Keratinocyte (primary cell): ENCODE results near the gene RBMY1F. TPM values are rescaled to one million over a fixed set of nuclear protein-coding genes. Genes with fewer than 3 reads are reported as not detected.
"Not testable (repeated sequence)": the region's sequence is repeated elsewhere in the genome, so short reads cannot be mapped to it uniquely, and the experiment has no call there.

Source experiments
- DNase-seq: peaks from one replicate; pipeline ENCODE4 v3.0.0-alpha.2; 2011; ENCODE audit warnings: low read depth, missing footprints, low spot score
- FAIRE-seq: peaks from 2 replicates; lab custom pipeline; 2011; peaks lifted over from hg19 to GRCh38; lab: Jason Lieb, UNC
- H2AFZ ChIP-seq: 2 replicates; pipeline ENCODE4 v1.6.0; 2012; ENCODE audit warnings: low read length, control low read depth, inconsistent platforms; ENCODE audit not compliant: control insufficient read depth
- H3K27ac ChIP-seq: 2 replicates; pipeline ENCODE4 v1.5.1; 2011; ENCODE audit warnings: low read length; ENCODE audit not compliant: control insufficient read depth, insufficient read depth
- H3K27me3 ChIP-seq: 3 replicates; pipeline ENCODE4 v1.6.0; 2011; ENCODE audit warnings: low read length; ENCODE audit not compliant: control insufficient read depth, insufficient read depth; ENCODE audit errors: extremely low read depth
- H3K36me3 ChIP-seq, 2 experiments: 2 replicates in 1 of 2; 3 replicates in 1 of 2; pipeline ENCODE4 v1.5.1; 2011; ENCODE audit warnings: low read length in 2 of 2, mild to moderate bottlenecking in 1 of 2; ENCODE audit not compliant: control insufficient read depth in 2 of 2, insufficient read depth in 2 of 2; ENCODE audit errors: extremely low read depth in 1 of 2
- H3K4me1 ChIP-seq: 3 replicates; pipeline ENCODE4 v1.5.1; 2011; ENCODE audit warnings: low read length; ENCODE audit not compliant: control insufficient read depth, insufficient read depth; ENCODE audit errors: extremely low read depth
- H3K4me2 ChIP-seq: 3 replicates; pipeline ENCODE4 v1.6.0; 2011; ENCODE audit warnings: low read depth, low read length; ENCODE audit not compliant: control insufficient read depth, insufficient read depth; ENCODE audit errors: extremely low read depth
- H3K4me3 ChIP-seq, 3 experiments: fragments of 200-600 bp in 1 of 3; sonication (generic) in 1 of 3; 2 replicates in 2 of 3; 3 replicates in 1 of 3; pipeline ENCODE4 v1.5.1; 2011 to 2016; ENCODE audit warnings: low read length in 3 of 3, mild to moderate bottlenecking in 3 of 3, control low read depth in 2 of 3, inconsistent platforms in 1 of 3, low read depth in 1 of 3, mixed read lengths in 1 of 3, mixed run types in 1 of 3, moderate library complexity in 1 of 3; ENCODE audit not compliant: control insufficient read depth in 2 of 3, insufficient read depth in 2 of 3; ENCODE audit errors: extremely low read depth in 1 of 3
- H3K79me2 ChIP-seq: 2 replicates; pipeline ENCODE4 v1.6.0; 2012; ENCODE audit warnings: low read length; ENCODE audit not compliant: control insufficient read depth, insufficient read depth
- H3K9ac ChIP-seq: 3 replicates; pipeline ENCODE4 v1.6.0; 2011; ENCODE audit warnings: low read length; ENCODE audit not compliant: control insufficient read depth, insufficient read depth; ENCODE audit errors: extremely low read depth
- H3K9me1 ChIP-seq: 3 replicates; pipeline ENCODE4 v1.6.0; 2011; ENCODE audit warnings: low read length; ENCODE audit not compliant: control insufficient read depth, insufficient read depth; ENCODE audit errors: extremely low read depth
- H3K9me3 ChIP-seq: 2 replicates; pipeline ENCODE4 v1.5.1; 2012; ENCODE audit warnings: low read depth, low read length; ENCODE audit not compliant: control insufficient read depth
- H4K20me1 ChIP-seq: 3 replicates; pipeline ENCODE4 v1.6.0; 2011; ENCODE audit warnings: low read length; ENCODE audit not compliant: control insufficient read depth, insufficient read depth; ENCODE audit errors: extremely low read depth
- dilution Hi-C: fragments of 300-500 bp; cut with MboI; formaldehyde crosslinking; loops from one replicate; pipeline ENCODE4 v1.7.0; 2020; ENCODE audit warnings: low sequenced_read_pairs; ENCODE audit not compliant: extremely low pct_ligation_motif_present
- polyA minus RNA-seq, 3 experiments: library from RNA; depleted of rRNA, polyadenylated mRNA; stranded (reverse); fragments of >200 nt; gene quantifications; 1 replicate in 1 of 3; 2 replicates in 1 of 3; 3 replicates in 1 of 3; pipeline ENCODE4 v1.2.3, GENCODE V29; 2011
- polyA plus RNA-seq, 5 experiments: library from polyadenylated mRNA; depleted of rRNA in 3 of 5; stranded (reverse) in 3 of 5; stranded (forward) in 1 of 5; unstranded in 1 of 5; fragments of >200 nt; gene quantifications; 1 replicate in 1 of 5; 2 replicates in 3 of 5; 3 replicates in 1 of 5; pipeline versions ENCODE4 v1.2.1 to v1.2.3, GENCODE V29; 2011 to 2012; ENCODE audit warnings: missing spikeins in 2 of 5, low read depth in 1 of 5, low replicate concordance in 1 of 5

The RBMY1F gene
- polyA plus RNA-seq: not detected in 3 replicates
- polyA plus RNA-seq (2011; ENCODE audit: low read depth): not detected
- polyA plus RNA-seq (2011; cell fraction: cytosol; rRNA removed): not detected in 2 replicates
- polyA plus RNA-seq (2011; cell fraction: nucleus; rRNA removed): not detected in 2 replicates
- not detected in 2 replicates for polyA plus RNA-seq (2012; ENCODE audit: low replicate concordance)
- not detected in 3 replicates for polyA minus RNA-seq
- polyA minus RNA-seq (2011; cell fraction: cytosol; rRNA and poly(A)+ RNA removed): not detected
- polyA minus RNA-seq (2011; cell fraction: nucleus; rRNA and poly(A)+ RNA removed): not detected in 2 replicates

DNA sequence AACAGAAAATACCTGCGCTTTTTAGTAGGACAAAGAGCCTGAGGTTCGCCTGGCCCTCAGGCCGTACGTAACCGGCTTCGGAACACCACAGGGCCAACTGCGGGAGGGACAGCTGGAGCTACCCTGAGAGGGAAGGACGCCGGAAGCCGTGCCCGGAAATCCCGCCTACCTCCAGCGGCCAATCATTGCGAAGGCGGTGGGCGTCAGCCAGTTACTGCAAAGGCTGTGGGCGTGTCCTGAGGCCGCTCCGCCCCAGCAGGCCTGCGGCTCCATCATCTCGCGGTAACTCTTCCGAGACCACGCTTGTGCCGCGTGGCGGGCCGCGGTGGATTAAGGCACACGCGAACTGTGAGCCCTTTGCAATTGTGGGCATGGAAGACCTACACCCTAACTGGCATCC is at the start of gene RBMY1F:
Gene RBMY1F, minus strand, starts transcription at position 101 of the 400 bp plus-strand sequence. CDS start 1,954 bp downstream, outside the sequence.
- H3K4me1 ChIP-seq, H3K9ac ChIP-seq, H3K36me3 ChIP-seq, H3K27me3 ChIP-seq, H3K9me1 ChIP-seq, FAIRE-seq, H4K20me1 ChIP-seq, H3K27ac ChIP-seq, H3K4me3 ChIP-seq, dilution Hi-C loops, H2AFZ ChIP-seq, H3K9me3 ChIP-seq, H3K79me2 ChIP-seq, H3K4me2 ChIP-seq, DNase-seq: not testable (repeated sequence)

DNA sequence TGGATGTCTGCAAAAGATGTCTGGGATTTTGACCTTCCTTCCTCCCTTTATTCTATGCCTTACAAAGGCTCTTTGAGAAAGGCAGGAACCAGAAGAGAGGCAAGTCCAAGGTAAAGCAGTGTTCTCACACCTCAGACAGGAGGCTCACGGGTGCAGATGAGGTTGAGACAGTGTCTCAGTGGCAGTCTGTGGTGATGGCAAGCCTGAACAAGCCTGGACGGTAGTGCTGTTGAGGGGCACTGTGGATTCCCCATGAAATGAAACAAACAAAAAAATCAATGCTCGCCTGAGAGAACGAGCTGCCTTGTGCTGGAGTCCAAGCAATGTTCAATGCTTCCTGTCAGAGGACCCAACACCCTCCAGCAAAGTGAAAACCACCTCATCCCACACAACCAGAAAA is 31.6 kb downstream of the RBMY1F start:
- H3K4me3 ChIP-seq, H3K9ac ChIP-seq, H3K9me1 ChIP-seq, H3K79me2 ChIP-seq, H3K36me3 ChIP-seq, H2AFZ ChIP-seq, H3K9me3 ChIP-seq, H3K27ac ChIP-seq, H4K20me1 ChIP-seq, dilution Hi-C loops, FAIRE-seq, DNase-seq, H3K27me3 ChIP-seq, H3K4me2 ChIP-seq, H3K4me1 ChIP-seq: not testable (repeated sequence)

- FAIRE-seq: not testable (repeated sequence)
These were observed 41.6 kb downstream of the RBMY1F start for GRCh38 chrY:22141011-22141695.

GRCh38 chrY:22134719-22135118 is 48.0 kb downstream of the RBMY1F start:
- FAIRE-seq, H3K4me3 ChIP-seq, H4K20me1 ChIP-seq, H3K4me2 ChIP-seq, H3K27me3 ChIP-seq, H3K36me3 ChIP-seq, DNase-seq, H3K4me1 ChIP-seq, H3K9me3 ChIP-seq, dilution Hi-C loops, H3K9ac ChIP-seq, H3K79me2 ChIP-seq, H3K9me1 ChIP-seq, H3K27ac ChIP-seq, H2AFZ ChIP-seq: not testable (repeated sequence)

More at GRCh38 chrY:22141011-22141695, 41.6 kb downstream of the RBMY1F start:
- H2AFZ ChIP-seq, H3K27me3 ChIP-seq, H4K20me1 ChIP-seq, H3K9me3 ChIP-seq, H3K9ac ChIP-seq, H3K79me2 ChIP-seq, H3K4me3 ChIP-seq, dilution Hi-C loops, H3K36me3 ChIP-seq, H3K27ac ChIP-seq, H3K4me2 ChIP-seq, H3K9me1 ChIP-seq, DNase-seq, H3K4me1 ChIP-seq: not testable (repeated sequence)

DNA sequence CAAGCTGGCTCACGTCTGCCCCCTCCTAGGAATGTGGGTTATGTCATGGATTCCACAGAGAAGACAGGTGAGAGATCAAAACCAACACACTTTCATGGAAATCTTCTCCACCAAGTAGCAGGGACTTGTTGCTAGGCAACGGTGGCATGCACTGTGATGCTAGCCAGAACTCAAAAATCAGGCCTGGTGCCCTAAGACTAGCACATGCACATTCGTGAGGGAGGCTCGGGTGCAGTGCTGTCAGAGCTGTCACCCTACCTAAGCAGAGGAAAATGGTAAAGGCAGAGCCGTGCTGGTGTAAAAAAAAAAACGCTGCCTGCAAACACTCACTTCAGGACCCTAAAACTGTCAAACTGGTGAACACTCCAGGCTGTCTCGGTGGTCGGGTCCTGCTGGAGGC is 52.2 kb downstream of the RBMY1F start:
- DNase-seq, dilution Hi-C loops, H3K4me3 ChIP-seq, H3K9me1 ChIP-seq, H3K4me1 ChIP-seq, H4K20me1 ChIP-seq, H3K9ac ChIP-seq, H3K36me3 ChIP-seq, H2AFZ ChIP-seq, H3K27me3 ChIP-seq, H3K27ac ChIP-seq, FAIRE-seq, H3K79me2 ChIP-seq, H3K4me2 ChIP-seq, H3K9me3 ChIP-seq: not testable (repeated sequence)
